Measurements from ENCODE around the gene NPDC1.

GRCh38 chr9:137057545-137057944, 11.6 kb upstream of the NPDC1 start:
- TF ChIP-seq EZH2 (IDR thresholded peaks at IDR 0.05; ENCODE audit: low read length, missing control alignments), result no peak
- TF ChIP-seq, protein P1, sequence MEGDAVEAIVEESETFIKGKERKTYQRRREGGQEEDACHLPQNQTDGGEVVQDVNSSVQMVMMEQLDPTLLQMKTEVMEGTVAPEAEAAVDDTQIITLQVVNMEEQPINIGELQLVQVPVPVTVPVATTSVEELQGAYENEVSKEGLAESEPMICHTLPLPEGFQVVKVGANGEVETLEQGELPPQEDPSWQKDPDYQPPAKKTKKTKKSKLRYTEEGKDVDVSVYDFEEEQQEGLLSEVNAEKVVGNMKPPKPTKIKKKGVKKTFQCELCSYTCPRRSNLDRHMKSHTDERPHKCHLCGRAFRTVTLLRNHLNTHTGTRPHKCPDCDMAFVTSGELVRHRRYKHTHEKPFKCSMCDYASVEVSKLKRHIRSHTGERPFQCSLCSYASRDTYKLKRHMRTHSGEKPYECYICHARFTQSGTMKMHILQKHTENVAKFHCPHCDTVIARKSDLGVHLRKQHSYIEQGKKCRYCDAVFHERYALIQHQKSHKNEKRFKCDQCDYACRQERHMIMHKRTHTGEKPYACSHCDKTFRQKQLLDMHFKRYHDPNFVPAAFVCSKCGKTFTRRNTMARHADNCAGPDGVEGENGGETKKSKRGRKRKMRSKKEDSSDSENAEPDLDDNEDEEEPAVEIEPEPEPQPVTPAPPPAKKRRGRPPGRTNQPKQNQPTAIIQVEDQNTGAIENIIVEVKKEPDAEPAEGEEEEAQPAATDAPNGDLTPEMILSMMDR (conservative IDR thresholded peaks at IDR 0.05 in 1 of 2, IDR thresholded peaks at IDR 0.05 in 1 of 2; ENCODE audit: low read depth in 1 of 2, low read length in 2 of 2), result no peak
